HepG2 (cell line): Measurements from ENCODE around the gene CHRNA3. TPM values are rescaled to one million over a fixed set of nuclear protein-coding genes. Genes with fewer than 3 reads are reported as not detected.

Source experiments
- ATAC-seq: fragments of 200-7000 bp; cut with Tn5 transposase; 3 replicates; pipeline ENCODE4 v1.9.1; 2020; ENCODE audit warnings: mild to moderate bottlenecking, moderate library complexity
- BruUV-seq: library from RNA; stranded (reverse); fragments of 400-500 nt; replicated peaks from 2 replicates; lab custom pipeline; 2021; lab: Mats Ljungman, UMichigan
- CTCF ChIA-PET: fragments of 300-600 bp; formaldehyde crosslinking; extraction: SDS; loops from one replicate; lab custom pipeline; 2021; ENCODE audit warnings: low total read pairs, inconsistent platforms, low intra/inter-chr PET ratio; lab: Yijun Ruan, JAX
- POLR2A ChIA-PET: fragments of 350-600 bp; sonication (Branson Sonifier 250); formaldehyde crosslinking; loops from one replicate; lab custom pipeline; 2020; ENCODE audit warnings: antibody characterized with exemption, inconsistent platforms; lab: Yijun Ruan, JAX
- DNase-seq: peaks from one replicate; pipeline ENCODE4 v3.0.0-alpha.2; 2015; ENCODE audit warnings: low spot score
- FAIRE-seq: peaks from 3 replicates; lab custom pipeline; 2011; peaks lifted over from hg19 to GRCh38; lab: Jason Lieb, UNC
- H2AFZ ChIP-seq: one replicate; pipeline ENCODE4 v1.6.1; 2011; ENCODE audit warnings: low read length, inconsistent platforms
- H3K27ac ChIP-seq: fragments of 300-600 bp; 3 replicates; pipeline ENCODE4 v1.8.0; 2011; ENCODE audit warnings: mixed run types, mild to moderate bottlenecking, mixed read lengths, low read length, inconsistent platforms; ENCODE audit not compliant: insufficient read depth; ENCODE audit errors: extremely low read length
- H3K27me3 ChIP-seq, 2 experiments: fragments of 200-600 bp in 1 of 2; 2 replicates in 1 of 2; 3 replicates in 1 of 2; pipeline versions ENCODE4 v1.6.0 to v1.8.0; 2011; ENCODE audit warnings: low read length in 2 of 2, mild to moderate bottlenecking in 2 of 2, moderate library complexity in 2 of 2, inconsistent platforms in 1 of 2; ENCODE audit not compliant: insufficient read depth in 2 of 2, control insufficient read depth in 1 of 2
- H3K36me3 ChIP-seq, 2 experiments: fragments of 200-600 bp in 1 of 2; replicated peaks in 1 of 2; 2 replicates in 1 of 2; 3 replicates in 1 of 2; pipeline versions ENCODE4 v1.5.1 to v1.8.0; 2011; ENCODE audit warnings: low read length in 2 of 2, inconsistent platforms in 1 of 2; ENCODE audit not compliant: insufficient read depth in 2 of 2, control insufficient read depth in 1 of 2
- H3K4me1 ChIP-seq: 2 replicates; pipeline ENCODE4 v1.5.1; 2012; ENCODE audit warnings: low read length, inconsistent platforms; ENCODE audit not compliant: insufficient read depth
- H3K4me2 ChIP-seq: 2 replicates; pipeline ENCODE4 v1.6.0; 2011; ENCODE audit warnings: low read depth, low read length, inconsistent platforms
- H3K4me3 ChIP-seq, 3 experiments: fragments of 200-600 bp in 1 of 3; sonication (generic), shearing (Covaris generic) in 1 of 3; replicated peaks in 1 of 3; 2 replicates each; pipeline ENCODE4 v1.5.1; 2011 to 2016; ENCODE audit warnings: low read length in 3 of 3, inconsistent platforms in 2 of 3, low read depth in 2 of 3, mild to moderate bottlenecking in 2 of 3, control low read depth in 1 of 3, mixed read lengths in 1 of 3; ENCODE audit not compliant: insufficient read depth in 1 of 3
- H3K79me2 ChIP-seq: one replicate; pipeline ENCODE4 v1.6.1; 2011; ENCODE audit warnings: low read length, inconsistent platforms; ENCODE audit not compliant: insufficient read depth
- H3K9ac ChIP-seq: 2 replicates; pipeline ENCODE4 v1.6.0; 2011; ENCODE audit warnings: mild to moderate bottlenecking, low read depth, low read length, inconsistent platforms; ENCODE audit not compliant: insufficient read depth
- H3K9me3 ChIP-seq: 2 replicates; pipeline ENCODE4 v1.5.1; 2012; ENCODE audit warnings: mild to moderate bottlenecking, low read length
- H4K20me1 ChIP-seq: 2 replicates; pipeline ENCODE4 v1.6.0; 2011; ENCODE audit warnings: inconsistent platforms, mild to moderate bottlenecking, low read length, moderate library complexity; ENCODE audit not compliant: insufficient read depth
- MAF1 ChIP-seq: sonication (generic); formaldehyde crosslinking; IDR thresholded peaks from 2 replicates; pipeline ENCODE4 v1.5.0; 2020; ENCODE audit warnings: missing genetic modification reagents, borderline replicate concordance
- MXD4 ChIP-seq: IDR thresholded peaks from 2 replicates; pipeline ENCODE4 v1.6.1; 2016; ENCODE audit warnings: mild to moderate bottlenecking, missing biosample characterization, missing genetic modification reagents
- PHF21A ChIP-seq: sonication (generic); formaldehyde crosslinking; IDR thresholded peaks from 2 replicates; pipeline ENCODE4 v1.5.0; 2020; ENCODE audit warnings: mild to moderate bottlenecking, missing genetic modification reagents
- ZNF160 ChIP-seq: sonication (generic); formaldehyde crosslinking; IDR thresholded peaks from 2 replicates; pipeline ENCODE4 v1.8.0; 2022; ENCODE audit warnings: mild to moderate bottlenecking, inconsistent platforms, missing genetic modification reagents
- WGBS: methylation state at CpG from one replicate; pipeline ENCODE4 v1.1.6; 2017; ENCODE audit warnings: low lambda C conversion rate; 5-methylcytosine and 5-hydroxymethylcytosine counted together
- in situ Hi-C: cut with HindIII; loops from 2 replicates; pipeline ENCODE4 v1.10.0; 2017; ENCODE audit warnings: low pct_unique_long_range_greater_than_20kb; ENCODE audit not compliant: extremely low pct_ligation_motif_present
- intact Hi-C: fragments of 100-400 bp; cut with micrococcal nuclease; formaldehyde crosslinking; loops from one replicate; pipeline ENCODE4 v1.10.0; 2022; ENCODE audit not compliant: unreplicated experiment
- polyA plus RNA-seq, 8 experiments: library from polyadenylated mRNA; depleted of rRNA in 3 of 8; stranded (reverse) in 7 of 8; unstranded in 1 of 8; fragments of >200 nt; fragmentation: Illumina TruSeq in 4 of 8; extraction: Trizol in 4 of 8; gene quantifications; 2 replicates each; pipeline versions ENCODE4 v1.2.1 to v1.2.3, GENCODE V29; 2011 to 2016; ENCODE audit warnings: low read depth in 4 of 8, missing spikeins in 1 of 8, mixed read lengths in 1 of 8; ENCODE audit not compliant: insufficient read depth in 1 of 8
- total RNA-seq, 5 experiments: library from RNA; depleted of rRNA; stranded (reverse); fragments of >200 nt; fragmentation: Illumina TruSeq; extraction: Trizol; gene quantifications; 2 replicates each; pipeline ENCODE4 v1.2.3, GENCODE V29; 2016; ENCODE audit warnings: low read depth in 1 of 5
- TF ChIP-seq, protein P1 (sequence below): IDR thresholded peaks from 2 replicates; pipeline ENCODE4 v1.6.1; 2016; ENCODE audit warnings: low read depth, borderline replicate concordance
- TF ChIP-seq, protein P2 (sequence below): sonication (generic); formaldehyde crosslinking; IDR thresholded peaks from 2 replicates; pipeline ENCODE4 v1.4.0; 2020; ENCODE audit warnings: mild to moderate bottlenecking, missing genetic modification reagents
- TF ChIP-seq, protein P3 (sequence below): sonication (generic); formaldehyde crosslinking; IDR thresholded peaks from 2 replicates; pipeline ENCODE4 v1.8.1; 2023; ENCODE audit warnings: mild to moderate bottlenecking, missing genetic modification reagents

CHRNA3 gene
- total and polyA plus RNA-seq, 2 of the 13 experiments (the other 11 are each of a cell fraction or from before 2014, with no cell fraction given), result not detected

DNA sequence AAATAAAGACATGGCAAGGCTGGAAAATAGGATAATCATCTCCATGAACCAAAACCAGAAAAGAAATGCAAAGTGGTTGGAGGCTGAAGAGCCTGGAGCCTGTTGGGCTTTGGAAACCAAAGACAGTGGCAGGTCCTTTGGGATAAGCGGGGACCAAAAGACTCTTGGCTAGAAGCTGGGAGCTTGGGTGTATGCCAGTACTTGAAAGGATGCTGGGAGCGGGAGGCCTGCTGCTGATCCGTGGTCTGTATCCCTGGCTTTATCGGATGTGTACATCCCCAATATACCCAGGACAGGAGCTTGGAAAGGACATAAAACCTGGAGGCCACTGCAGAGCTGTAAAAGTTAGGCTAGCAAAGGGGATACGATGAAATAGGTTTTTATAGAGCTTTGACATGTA is 21.5 kb upstream of the CHRNA3 start:
- FAIRE-seq, result no peak
- TF ChIP-seq PHF21A (CRISPR knock-in tag) (no peak), ZNF160 (CRISPR knock-in tag) (no peak), MAF1 (no peak), MXD4 (CRISPR knock-in tag) (no peak)
- TF ChIP-seq, protein P1, sequence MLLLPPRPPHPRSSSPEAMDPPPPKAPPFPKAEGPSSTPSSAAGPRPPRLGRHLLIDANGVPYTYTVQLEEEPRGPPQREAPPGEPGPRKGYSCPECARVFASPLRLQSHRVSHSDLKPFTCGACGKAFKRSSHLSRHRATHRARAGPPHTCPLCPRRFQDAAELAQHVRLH, result no peak
- TF ChIP-seq, protein P2, sequence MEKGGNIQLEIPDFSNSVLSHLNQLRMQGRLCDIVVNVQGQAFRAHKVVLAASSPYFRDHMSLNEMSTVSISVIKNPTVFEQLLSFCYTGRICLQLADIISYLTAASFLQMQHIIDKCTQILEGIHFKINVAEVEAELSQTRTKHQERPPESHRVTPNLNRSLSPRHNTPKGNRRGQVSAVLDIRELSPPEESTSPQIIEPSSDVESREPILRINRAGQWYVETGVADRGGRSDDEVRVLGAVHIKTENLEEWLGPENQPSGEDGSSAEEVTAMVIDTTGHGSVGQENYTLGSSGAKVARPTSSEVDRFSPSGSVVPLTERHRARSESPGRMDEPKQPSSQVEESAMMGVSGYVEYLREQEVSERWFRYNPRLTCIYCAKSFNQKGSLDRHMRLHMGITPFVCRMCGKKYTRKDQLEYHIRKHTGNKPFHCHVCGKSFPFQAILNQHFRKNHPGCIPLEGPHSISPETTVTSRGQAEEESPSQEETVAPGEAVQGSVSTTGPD (CRISPR knock-in tag), result no peak
- TF ChIP-seq, protein P3, sequence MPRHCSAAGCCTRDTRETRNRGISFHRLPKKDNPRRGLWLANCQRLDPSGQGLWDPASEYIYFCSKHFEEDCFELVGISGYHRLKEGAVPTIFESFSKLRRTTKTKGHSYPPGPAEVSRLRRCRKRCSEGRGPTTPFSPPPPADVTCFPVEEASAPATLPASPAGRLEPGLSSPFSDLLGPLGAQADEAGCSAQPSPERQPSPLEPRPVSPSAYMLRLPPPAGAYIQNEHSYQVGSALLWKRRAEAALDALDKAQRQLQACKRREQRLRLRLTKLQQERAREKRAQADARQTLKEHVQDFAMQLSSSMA, result no peak
- Histone ChIP-seq H3K36me3 (no peaks in the 10 kb centered on the region), H2AFZ (no peak overlapping the region), H3K4me2 (no peak overlapping the region), H3K9ac (no peak overlapping the region), H3K9me3 (no peaks in the 10 kb centered on the region), H3K27me3 (no peaks in the 10 kb centered on the region; a peak in 1 of 5 replicates), H4K20me1 (0 out of 2 replicates have a peak, but pooled peaks cover 2% of the 10 kb centered on the region), H3K4me3 (no peak overlapping the region), H3K27ac (no peak overlapping the region), H3K79me2 (no peaks in the 10 kb centered on the region), H3K4me1 (no peaks in the 10 kb centered on the region)
- ChIA-PET POLR2A (no interaction called here), CTCF (no interaction called here)
- BruUV-seq, result no TSS peak
- ATAC-seq, result no peak
- in situ Hi-C loops, result no loop called here
- intact Hi-C loops, result no loop called here
- 36% methylated on average over 5 of the region's 5 CpGs for WGBS
- no peak for DNase-seq
